Measurements from ENCODE around the gene WASL. TPM values are rescaled to one million over a fixed set of nuclear protein-coding genes. Genes with fewer than 3 reads are reported as not detected.

WASL gene
- total RNA-seq, 4 donors from 2014 or later, result 16.9 to 56.9 (median 49.5) TPM

DNA sequence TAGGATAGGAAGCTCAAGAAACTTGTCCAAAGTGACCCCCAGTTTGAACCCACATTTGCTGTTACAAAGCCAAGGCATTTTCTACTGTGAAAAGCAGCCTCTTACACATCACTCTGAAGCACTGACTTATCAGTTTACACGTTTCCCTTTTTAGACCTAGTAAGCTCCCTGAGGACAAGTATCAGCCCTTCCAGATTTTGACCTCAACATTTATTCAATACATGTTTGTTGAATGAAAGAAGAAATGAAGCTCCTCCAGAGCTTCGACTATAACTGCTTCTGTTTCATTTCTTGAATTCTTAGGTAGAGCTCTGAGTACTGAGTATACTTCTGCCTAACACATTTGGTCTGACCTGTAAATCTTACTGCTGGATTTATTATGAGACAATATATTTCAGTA, 2.7 kb downstream of the WASL start:
- Histone ChIP-seq H3K4me3 (no peak overlapping the region), H3K27ac (no peak overlapping the region), H3K27me3 (no peaks in the 10 kb centered on the region), H3K9me3 (no peaks in the 10 kb centered on the region), H3K36me3 (no peaks in the 10 kb centered on the region), H3K4me1 (peaks cover 0 to 8% of the 10 kb centered on the region in 2 donors)
- TF ChIP-seq POLR2A (IDR thresholded peaks at IDR 0.05), result no peak
- intact Hi-C loops (cut with DNase I; ENCODE audit: low total_unique reads), result no loop called here
- no peak for DNase-seq

DNA sequence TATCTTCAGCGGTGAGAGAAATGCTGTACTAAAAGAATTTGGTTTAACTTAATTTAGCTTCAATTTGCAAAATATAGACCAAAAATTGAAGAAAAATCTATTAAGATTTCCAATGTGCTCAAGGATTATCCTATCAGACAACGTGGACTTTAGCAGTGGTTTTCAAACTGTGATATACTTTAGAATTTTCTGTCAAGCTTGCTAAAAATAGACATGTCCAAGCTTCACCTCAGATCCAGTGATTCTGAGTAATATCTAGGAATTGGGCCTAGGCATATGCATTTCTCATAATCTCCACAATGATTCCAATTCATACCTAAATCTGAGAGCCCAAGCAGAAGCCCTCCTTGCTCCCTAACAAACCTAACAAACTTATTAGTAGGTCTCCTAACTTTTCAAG, 3.4 kb downstream of the WASL start:
- no peak for DNase-seq
- peaks cover 0 to 8% of the 10 kb centered on the region in 2 donors for H3K4me1 ChIP-seq
- H3K27me3 ChIP-seq, result no peaks in the 10 kb centered on the region
- intact Hi-C loops (cut with DNase I; ENCODE audit: low total_unique reads), result no loop called here
- H3K4me3 ChIP-seq, result no peak overlapping the region
- H3K27ac ChIP-seq, result no peak overlapping the region
- no peak for TF ChIP-seq POLR2A (IDR thresholded peaks at IDR 0.05)
- TF ChIP-seq, protein P1, sequence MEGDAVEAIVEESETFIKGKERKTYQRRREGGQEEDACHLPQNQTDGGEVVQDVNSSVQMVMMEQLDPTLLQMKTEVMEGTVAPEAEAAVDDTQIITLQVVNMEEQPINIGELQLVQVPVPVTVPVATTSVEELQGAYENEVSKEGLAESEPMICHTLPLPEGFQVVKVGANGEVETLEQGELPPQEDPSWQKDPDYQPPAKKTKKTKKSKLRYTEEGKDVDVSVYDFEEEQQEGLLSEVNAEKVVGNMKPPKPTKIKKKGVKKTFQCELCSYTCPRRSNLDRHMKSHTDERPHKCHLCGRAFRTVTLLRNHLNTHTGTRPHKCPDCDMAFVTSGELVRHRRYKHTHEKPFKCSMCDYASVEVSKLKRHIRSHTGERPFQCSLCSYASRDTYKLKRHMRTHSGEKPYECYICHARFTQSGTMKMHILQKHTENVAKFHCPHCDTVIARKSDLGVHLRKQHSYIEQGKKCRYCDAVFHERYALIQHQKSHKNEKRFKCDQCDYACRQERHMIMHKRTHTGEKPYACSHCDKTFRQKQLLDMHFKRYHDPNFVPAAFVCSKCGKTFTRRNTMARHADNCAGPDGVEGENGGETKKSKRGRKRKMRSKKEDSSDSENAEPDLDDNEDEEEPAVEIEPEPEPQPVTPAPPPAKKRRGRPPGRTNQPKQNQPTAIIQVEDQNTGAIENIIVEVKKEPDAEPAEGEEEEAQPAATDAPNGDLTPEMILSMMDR (IDR thresholded peaks at IDR 0.05), result no peak
- H3K9me3 ChIP-seq, result no peaks in the 10 kb centered on the region
- no peaks in the 10 kb centered on the region for H3K36me3 ChIP-seq

DNA sequence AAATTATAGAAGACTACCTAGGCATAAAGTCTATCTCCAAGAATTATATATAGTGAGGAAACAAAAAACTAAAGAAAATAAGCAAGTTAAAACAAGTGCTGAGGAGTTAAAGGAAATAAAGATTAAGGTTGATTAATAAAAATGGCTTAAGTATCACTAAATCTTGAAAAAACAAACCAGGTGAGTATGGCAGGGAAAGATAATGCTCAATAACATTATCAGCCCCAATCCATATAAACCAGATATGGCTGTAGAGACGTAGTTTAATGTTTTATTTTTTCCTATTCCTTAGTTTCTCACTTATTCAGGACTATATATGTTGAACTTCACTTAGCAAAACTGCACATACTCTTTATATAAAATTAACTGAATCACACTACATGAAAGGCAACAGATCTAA, 4.4 kb downstream of the WASL start:
- TF ChIP-seq, protein P1 (IDR thresholded peaks at IDR 0.05), result no peak
- TF ChIP-seq POLR2A (IDR thresholded peaks at IDR 0.05), result no peak
- H3K9me3 ChIP-seq, result no peaks in the 10 kb centered on the region
- intact Hi-C loops (cut with DNase I; ENCODE audit: low total_unique reads), result no loop called here
- DNase-seq, result no peak
- H3K36me3 ChIP-seq, result no peaks in the 10 kb centered on the region
- no peak overlapping the region for H3K4me3 ChIP-seq
- no peak overlapping the region for H3K27ac ChIP-seq
- H3K27me3 ChIP-seq, result no peaks in the 10 kb centered on the region
- peaks cover 0 to 8% of the 10 kb centered on the region in 2 donors for H3K4me1 ChIP-seq

DNA sequence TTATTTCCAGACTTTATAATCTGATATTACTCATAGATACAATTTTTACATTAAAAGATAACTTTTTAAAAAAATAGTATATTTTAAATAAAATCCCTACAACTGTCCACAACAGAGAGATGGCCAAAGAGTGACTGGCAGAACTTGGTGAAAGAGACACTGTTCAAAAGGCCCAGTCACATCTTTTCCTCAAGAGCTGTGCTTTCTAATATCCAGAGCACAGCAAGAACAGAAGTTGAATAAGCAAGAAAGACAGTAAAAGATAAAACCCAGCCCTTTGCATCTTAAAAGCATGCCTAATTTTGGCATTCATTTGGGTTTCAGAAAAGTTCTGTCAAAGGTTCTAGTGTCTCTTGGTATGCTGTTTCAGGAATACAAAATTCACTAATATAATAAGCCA, 6.9 kb downstream of the WASL start:
- no peaks in the 10 kb centered on the region for H3K36me3 ChIP-seq
- H3K27ac ChIP-seq, result no peak overlapping the region
- DNase-seq, result no peak
- TF ChIP-seq POLR2A (IDR thresholded peaks at IDR 0.05), result no peak
- TF ChIP-seq, protein P1 (IDR thresholded peaks at IDR 0.05), result no peak
- no peaks in the 10 kb centered on the region for H3K27me3 ChIP-seq
- peaks cover 0 to 3% of the 10 kb centered on the region in 2 donors for H3K4me1 ChIP-seq
- H3K9me3 ChIP-seq, result no peaks in the 10 kb centered on the region
- no peak overlapping the region for H3K4me3 ChIP-seq
- intact Hi-C loops (cut with DNase I; ENCODE audit: low total_unique reads), result no loop called here

DNA sequence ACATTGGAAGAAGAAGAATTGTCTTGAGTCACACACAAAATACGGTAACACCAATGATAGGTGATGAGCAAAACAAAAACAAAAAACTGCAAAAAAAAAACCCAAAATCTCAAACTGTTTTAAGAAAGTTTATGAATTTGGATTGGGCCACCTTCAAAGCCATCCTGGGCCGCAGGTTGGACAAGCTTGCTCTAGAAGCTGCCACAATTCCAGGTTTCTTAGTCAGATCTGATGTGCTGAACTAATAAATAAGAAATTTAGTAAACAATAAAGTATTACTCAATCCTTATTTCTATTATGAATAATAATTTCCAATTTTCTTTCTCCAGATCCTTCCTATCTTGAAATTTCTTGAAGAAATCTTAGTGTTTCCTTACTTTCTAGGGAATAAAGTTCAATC, 10.0 kb downstream of the WASL start:
- intact Hi-C loops (cut with DNase I; ENCODE audit: low total_unique reads), result no loop called here
- H3K27ac ChIP-seq, result no peak overlapping the region

More for the DNA sequence above, 10.0 kb downstream of the WASL start:
- no peak for TF ChIP-seq POLR2A (IDR thresholded peaks at IDR 0.05)
- TF ChIP-seq, protein P1 (IDR thresholded peaks at IDR 0.05), result no peak
- Histone ChIP-seq H3K4me3 (no peak overlapping the region), H3K9me3 (no peaks in the 10 kb centered on the region), H3K27me3 (no peaks in the 10 kb centered on the region), H3K4me1 (no peaks in the 10 kb centered on the region), H3K36me3 (no peaks in the 10 kb centered on the region)
- DNase-seq, result no peak

Data from uterus (tissue), 4 donors.